Eye (tissue), 1 donor: Measurements from ENCODE around the gene OBP2B.
"Not testable (repeated sequence)": the region's sequence is repeated elsewhere in the genome, so short reads cannot be mapped to it uniquely, and the experiment has no call there.

Source experiments
- DNase-seq: peaks from one replicate; pipeline ENCODE4 v3.0.0-alpha.2; 2015

Gene OBP2B

DNA sequence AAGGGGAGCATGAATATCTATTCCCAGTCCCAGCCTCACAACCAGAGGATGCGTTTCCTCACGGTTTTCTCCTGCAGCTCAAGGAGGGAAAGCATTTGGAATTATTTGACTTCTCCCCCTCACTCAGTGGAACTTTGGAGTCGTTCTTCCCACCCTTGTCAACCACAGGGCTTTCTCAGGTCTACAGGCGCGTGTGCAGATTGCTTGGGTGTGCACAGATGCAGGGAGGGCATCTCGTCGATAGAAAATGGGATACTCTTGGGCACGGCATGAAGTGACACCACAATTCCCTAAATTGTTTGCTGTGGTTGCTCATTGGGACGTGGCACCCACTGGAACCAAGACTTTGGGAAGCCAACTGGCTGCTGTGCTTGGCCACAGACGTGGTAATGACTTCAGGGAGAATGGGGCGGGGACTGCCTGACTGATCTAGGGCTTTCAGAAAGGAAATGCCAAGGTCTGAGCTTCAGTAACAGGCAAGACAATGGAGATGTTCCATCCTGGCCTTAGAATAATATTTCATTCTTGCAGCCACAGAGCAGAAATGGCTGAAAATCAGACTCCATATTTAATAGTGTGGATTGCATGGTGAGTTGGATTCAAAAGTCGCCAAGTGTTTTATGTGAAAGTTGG, 12.2 kb upstream of the OBP2B start:
- no peak for DNase-seq

DNA sequence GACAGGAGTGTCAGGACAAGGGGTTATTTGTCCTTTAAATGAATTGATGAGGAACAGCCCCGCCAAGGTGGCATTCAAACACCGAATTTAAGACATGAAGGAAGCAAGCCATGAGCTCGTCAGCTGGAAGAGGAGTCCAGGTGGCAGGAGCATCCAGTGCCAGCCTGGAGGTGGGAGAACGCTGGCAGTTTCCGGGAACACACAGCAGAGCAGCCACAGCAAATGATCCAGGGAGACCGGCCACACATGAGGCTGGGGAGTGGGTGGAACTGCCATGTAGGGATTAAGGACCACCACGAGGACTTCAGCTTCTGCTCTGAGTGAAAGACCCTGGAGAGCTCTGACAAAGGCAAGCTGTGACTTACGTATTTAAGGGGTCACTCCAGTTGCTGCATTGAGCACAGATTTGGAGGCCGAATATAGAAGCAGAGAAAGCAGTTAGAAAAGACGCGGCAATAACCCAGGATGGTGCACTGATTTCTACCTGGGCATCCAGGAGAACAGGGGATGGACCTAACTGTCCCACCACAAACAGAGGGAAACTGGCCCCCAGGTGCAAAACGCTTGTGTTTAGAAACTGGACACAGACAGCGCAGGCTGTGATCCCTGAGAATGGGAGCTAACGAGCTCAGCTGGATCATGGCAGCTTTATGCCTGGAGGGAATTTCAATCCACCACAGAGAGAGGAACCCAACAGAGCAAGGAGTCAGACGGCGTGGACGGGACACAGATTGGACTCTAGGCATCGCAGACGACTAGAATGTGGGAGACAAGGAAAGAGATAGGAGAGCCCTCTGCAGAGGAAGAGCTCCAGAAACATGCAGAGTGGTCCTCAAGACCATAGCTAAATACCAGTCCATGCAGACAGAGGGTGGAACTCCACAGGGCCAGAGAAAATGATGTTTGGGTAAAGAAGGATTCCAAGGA, 9.3 kb upstream of the OBP2B start:
- not testable (repeated sequence) for DNase-seq

DNA sequence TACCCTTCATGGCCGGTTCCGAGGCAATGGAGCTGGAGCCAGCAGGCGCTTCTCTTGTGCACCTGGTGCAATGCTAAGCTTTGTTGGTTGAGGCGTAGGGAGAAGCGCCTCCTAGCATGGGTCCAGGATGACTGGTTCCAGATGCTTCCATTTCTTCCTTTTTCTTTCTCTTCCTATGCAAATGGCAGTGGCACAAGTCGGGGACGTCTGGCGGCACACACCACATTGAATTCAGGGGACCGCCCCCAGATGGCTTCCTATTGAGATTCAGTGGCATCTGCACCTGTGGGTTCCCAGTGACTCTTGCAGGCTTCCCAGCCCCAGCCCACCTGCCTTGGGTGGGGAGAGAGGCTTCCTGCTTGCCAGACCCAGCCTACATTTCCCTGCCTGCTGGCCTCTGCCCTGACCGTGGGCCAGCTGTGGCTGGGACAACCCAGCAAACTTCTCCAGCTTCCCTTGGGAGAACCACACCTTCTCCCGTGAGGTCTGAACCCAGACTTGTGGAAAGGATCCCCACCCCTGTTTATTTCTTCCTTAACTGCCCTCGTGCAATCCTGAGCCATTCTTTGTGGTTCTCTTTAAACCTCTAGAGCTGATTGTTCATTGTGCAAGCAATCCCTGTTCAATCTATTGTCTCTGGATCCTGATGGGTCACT, 8.4 kb upstream of the OBP2B start:
- DNase-seq: not testable (repeated sequence)

DNA sequence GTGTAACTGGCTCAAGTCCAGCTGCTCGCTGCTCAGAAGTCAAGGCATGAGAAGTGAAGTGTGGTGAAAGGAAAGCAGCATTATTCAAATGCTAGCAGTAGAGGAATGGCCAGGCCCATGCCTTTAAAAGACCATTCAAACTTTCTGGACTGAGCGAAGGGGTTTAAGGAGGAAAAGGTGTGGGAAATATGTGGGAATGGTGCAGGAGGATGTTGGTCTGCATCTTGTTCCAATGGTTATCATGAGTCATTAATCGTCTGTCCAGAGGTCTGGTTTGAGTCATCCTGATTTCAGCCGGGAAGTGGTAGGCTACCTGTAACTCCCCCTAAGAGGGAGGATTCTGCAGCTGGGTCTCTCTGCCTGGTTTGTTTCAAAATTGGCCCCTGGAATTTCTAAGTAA, 5.2 kb upstream of the OBP2B start:
- DNase-seq: not testable (repeated sequence)

DNA sequence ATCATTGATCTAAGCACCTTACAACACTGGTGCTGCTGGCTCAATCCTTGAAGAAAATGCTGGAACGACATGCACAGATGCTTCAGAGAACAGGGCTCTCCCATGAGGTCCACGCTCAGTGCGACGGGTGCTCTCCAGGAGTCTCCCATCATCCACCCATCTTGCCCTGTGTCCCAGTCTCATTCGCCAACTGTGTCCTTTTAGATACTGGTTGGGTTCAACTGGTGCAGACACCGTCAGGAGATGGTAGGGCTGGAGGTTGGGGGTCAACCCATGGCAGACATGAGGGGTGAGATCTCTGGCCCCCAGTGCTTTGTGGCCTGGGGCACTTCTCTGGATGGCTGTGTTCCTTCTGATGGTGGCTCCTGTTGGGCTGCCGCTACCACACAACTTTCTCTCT, 1.6 kb upstream of the OBP2B start:
- no peak for DNase-seq

DNA sequence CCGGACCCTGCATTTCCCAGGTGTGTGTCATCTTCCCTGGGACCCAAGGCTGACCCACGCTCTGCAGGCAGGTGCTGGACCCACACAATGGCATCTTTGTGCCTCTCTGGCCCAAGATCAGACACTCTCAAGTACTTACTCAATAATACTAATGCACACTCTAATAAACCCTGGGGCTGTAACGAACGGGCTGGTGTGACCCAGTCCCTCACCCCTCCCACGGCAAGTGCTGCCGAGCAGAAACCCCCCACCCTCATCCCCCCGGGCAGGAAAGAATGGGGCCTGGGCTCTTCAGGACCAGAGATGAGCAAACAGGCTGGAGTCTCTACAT, 1.1 kb upstream of the OBP2B start:
- no peak for DNase-seq

DNA sequence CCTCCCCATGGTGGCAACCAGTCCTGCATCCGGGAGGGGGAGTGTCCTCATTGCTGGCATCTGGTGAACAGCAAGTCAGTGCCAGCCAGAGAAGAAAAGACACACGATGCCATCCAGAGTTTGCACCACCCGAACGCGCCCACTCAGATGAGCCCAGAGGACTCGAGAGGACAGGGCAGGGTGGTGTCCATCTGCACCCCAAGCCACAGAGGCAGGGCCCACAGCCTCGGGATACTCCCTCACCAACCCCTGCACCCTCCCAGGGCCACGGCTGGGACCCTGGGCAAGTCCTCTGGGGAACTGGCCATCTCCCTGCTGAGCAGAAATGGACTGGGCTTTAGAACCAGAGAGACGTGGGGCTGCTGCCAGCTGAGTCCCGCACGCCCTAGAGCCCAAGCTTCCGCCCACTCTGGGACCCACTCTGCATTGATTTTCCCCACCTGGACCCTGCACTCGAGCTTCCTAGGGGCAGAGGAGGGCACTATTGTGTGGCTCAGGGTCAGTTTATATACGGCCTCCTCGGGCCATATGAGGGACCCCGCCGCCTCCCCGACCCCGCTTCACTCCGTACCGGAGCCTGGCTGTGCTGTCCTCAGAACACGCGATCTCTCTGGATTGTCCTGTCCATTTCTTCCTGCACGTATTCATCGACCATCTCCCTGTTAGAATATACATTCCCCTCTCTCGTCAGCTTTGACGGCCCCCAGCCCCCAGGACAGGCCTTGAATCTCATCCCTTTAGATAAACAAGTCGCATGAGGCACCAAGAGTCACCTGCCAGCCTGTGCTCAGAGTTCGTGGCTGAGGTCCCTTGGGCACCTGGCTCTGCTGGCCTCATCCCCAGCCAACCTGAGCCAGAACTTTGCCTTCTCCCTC, 514 bp upstream of the OBP2B start:
- not testable (repeated sequence) for DNase-seq

DNA sequence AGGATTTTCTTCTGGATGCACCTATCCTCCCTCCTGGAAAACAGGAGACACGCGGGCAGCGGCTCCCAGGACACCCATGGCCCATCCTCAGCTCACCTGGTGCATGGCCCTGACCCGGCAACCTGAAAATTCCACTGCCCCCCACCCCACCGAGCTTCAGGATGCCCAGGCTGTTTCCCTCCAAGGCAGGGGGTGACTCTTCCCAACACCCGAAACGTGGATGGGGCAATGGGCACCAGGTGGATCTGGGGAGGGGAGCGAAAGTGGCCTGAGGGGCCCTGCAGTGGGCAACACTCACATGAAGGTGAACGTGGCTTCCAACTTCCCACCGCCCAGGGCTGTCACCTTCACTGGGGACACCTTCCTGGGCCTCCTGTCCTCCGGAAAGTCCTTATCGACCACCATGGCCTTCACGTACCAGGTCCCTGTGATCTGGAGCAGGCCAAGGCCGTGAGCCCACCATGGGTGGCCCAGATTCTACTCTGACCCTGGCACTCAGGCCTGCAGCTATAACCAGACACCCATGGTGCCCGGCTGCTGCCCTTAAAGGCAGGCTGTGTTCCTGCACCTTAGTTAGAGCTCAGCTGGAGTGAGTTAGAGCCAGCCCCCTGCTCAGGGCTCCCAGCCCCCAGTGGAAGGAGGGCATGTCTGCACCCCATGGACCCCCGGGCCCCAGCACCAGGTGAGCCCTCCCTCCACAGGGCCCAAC, 725 bp downstream of the OBP2B start:
- not testable (repeated sequence) for DNase-seq

DNA sequence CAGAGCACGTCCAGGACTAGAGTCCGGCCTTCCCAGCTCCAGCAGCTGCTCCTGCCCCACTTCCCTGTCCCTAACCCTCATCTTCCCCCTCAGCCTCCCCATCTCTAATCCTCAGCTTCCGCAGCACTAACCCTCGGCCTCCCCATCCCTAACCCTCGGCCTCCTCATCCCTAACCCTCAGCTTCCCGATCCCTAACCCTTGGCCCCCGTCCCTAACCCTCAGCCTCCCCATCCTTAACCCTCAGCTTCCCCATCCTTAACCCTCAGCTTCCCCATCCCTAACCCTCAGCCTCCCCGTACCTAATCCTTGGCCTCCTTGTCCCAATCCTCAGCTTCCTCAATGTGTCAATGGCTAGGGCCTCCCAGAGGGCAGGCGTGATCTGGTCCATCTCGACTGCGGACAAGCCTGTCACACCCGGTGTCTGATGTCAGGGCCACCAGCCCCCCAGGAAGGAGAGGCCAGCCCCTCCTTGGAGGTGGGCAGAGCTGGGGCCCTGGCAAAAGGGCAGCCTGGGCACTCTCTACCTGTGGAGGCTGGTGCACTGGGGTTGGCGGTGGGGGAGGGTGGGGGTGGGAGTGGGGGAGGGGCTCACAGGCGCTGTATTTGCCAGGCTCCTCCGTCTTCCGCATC, 1.4 kb downstream of the OBP2B start:
- DNase-seq: no peak

DNA sequence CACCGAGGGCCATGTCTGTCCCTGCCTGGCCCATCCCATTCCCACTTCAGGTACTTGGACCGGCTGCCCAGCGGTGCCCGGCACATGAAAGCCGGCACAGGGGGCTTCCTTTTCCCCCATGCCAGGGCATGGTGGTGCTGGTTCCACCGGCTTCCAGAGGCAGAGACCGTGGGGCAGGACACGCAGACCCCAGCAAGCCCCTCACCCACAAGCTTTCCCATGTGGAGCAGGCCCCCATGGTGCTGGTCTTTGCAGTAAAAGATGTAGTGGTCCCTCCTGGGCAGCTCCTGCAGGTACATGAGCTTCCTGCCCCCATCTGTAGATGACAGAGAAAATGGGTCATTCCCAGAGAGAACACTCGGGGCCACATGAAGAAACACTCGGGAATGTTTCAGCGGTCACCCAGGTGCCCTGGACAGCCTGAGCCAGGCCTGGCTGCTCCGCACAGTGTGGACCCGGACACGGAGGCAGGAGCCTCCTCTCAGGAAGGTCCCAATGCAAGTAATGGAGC, 2.0 kb downstream of the OBP2B start:
- no peak for DNase-seq

DNA sequence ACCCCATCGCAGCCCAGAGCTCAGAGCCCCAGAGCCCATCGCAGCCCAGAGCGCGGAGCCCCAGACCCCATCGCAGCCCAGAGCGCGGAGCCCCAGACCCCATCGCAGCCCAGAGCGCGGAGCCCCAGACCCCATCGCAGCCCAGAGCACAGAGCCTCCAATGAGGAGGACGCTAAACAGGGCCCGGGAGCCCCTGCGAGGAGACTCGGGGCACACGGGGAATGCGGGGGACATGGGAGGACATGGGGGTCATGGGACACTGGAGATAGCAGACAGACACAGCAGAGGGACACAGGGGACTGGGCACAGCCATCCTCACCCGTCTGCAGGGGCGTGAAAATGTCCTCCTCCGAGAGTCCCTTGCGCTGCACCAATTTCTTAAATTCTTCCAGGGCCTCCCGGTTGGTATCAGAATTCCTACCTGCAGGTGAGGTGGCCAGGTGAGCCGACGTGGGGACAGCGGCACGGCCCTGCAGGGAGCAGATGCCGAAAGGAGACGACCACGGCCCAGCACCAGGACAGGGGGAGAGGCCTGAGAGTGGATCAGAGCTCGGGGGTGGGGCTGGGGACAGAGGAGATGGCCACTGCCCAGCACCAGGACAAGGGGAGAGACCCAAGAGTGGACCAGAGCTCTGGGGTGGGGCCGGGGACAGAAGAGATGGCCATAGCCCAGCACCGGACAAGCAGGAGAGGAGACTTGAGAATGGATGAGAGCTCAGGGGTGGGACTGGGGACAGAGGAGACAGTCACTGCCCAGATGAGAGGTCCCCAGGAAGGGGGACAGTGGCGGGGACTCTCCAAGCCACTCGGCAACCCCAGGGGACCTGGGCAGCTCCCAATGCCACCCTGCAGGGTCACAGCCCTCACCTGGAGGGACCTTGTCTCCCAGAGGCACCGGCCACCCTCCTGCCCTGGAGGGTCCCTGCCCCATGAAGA, 2.8 kb downstream of the OBP2B start:
- no peak for DNase-seq

DNA sequence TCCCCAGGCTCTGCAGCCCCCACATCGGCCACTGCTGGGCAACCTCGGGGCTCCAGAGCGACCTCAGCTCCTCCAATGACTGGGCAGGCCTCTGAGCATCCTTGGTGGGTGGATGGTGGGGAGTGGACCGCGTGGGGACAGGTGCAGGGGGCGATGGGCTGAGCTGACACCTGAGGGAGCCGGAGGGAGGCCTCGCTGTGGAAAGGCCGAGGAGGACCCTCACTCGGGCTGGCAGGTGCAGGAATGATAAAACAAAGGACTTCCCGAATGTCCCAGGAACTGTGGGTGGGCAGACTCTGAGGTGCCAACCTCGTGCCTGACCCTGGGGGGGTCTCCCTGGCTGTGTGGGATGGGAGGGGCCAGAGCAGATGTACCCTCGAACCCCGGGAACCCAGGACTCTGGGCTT, 3.6 kb downstream of the OBP2B start:
- not testable (repeated sequence) for DNase-seq

DNA sequence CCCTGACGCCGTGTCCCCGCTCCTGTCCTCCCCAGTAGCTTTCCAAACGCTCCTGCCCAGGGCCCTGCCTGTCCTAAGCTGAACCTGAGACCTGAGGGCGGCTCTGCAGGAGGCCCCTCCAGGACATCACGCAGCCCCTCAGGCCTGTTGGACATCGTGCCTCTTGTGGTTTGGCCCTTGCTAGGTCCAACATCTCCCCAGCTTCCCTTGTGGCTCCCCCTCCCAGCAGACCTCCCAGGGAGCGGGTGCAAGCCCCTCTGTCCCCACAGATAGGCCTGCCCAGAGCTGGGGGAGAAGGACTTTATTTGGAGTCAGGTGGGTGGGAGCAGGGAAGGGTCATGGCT, 4.1 kb downstream of the OBP2B start:
- no peak for DNase-seq

DNA sequence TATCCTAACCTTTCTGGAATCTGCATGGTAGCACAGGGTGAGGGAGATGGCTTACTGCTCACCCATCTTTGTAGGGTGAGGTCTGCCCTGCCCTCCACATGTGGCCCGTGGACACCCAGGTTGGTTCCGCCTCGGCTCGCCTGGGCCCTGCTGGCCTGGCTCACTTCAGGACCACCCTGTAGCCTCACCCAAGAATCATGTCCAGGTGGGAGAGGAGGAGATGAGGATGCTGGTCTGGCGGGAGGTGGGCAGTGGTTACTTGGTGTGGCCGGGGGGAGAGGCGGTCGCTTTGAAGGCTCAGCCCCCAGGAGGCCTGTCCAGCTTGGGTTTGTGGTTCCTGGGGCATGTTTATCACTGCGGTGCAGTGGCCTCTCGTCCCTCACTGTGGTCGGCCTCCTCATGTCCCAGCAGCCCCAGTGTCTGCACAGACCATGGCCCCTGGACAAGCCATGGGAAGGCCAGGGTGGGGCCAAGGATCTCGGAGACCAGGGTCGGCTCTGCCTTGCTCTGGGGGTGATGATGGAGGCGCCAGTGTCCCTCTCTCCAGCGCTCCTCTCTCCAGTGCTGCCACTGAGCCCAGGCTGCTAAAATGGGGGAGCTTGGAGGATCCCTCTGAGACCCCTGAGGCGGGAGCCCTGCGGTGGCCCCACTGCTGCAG, 4.6 kb downstream of the OBP2B start:
- DNase-seq: no peak

DNA sequence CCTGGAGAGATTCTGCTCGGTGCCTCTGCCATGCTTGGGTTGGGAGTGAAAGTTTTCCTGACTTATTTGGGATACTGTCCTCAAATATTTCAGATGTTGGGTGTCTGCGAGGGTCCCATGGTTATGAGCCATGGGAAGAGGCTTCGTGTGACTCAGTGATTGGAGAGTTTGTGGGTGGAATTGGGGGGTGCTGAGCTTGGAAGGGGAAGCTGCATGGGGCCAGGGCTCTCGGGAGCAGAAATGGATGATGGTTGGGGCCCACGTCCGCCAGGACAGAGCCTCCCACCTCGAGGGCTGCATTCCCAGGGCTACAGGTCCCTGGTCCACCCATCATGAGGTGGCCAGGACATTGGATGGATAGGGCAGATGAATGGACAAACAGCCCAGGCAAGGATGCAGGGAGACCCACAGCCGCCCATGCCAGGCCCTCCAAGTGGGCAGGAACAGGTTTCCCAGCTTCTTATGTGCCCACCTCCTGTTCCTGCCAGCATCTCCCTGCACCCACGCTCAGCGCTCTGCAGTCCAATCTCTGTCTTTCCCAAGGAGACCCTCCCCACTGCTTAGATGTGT, 5.5 kb downstream of the OBP2B start:
- DNase-seq: no peak

DNA sequence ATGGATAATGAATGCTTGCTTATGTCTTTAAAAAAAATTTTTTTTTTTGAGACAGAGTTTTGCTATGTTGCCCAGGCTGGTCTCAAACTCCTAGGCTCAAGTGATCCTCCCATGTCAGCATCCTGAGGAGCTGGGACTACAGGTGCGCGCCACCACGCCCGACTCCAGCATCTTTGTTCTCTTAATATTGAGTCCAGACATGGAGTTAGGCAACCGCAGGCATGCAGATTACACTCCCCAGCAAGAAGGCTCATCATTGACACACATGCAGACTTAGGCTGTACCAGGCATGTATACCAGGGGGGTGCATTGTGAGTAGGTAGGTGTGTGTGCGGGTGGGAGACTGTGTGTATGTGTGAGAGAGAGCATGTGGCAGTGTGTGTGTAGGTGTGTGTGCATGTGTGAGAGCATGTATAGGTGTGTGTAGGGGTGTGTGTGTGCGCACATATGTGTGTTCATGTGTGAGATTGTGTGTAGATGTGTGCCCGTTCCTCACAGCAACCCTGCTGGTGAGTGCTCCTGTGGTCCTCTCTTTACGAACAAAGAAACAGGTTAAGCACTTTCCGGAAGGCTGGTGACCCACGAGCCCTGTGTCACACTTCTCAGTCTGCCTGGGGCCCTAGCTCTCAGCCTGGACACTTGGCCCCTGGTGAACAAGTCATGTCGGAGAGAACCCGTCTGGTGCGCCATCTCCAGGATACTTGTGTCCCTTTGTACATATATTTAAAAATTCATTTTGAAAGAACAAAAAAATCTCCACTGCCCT, 6.2 kb downstream of the OBP2B start:
- no peak for DNase-seq

DNA sequence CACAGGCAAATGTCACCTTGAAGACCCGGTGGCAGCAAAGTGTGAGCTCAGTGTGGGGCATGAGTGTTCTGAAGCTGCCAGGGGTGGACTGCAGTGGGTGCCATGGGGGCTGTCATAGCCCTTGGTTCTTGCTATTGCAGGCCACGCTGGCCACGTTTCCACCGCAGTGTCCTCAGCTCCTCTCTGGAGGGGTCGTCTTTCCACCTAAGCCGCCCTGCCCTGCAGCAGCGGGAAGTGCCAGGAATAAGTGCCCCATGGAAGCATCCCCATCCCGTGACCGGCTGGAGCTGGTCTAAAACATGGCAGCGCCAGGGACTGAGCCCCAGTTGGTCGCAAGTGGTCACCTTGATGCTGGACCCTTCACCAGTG, 6.9 kb downstream of the OBP2B start:
- no peak for DNase-seq

DNA sequence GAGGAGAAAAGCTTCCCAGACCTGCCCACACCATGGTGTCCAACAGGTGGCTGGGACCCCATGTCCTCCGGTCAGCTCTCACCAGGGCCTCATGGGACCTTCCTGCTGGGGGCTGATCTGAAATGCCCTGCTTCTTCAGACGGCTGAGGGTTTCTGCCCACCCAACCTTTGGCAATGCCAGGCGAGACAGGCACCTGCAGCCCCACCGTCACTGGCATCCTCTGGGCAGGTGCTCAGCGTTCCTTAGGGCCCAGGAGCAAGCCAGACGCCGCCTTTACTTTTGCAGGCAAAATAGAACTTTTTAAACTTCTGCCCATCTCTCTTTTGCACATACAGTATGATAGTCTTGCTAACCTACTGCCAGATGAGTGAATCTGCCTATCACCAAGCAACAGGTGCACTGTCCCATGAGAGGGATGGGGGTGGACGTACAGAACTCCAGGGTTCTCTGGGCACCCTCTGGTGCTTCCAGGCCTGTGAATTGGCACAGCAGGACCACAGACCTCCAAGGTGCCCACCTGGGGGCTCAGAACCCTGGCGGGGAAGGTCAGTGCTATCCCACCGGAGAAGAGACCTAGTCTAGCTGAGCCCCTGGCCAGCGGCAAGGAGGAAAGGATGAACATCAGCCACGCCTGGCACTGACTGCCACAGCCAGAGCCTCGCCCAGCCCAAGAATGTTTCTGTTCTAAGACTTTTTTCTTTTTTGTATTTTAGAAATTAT, 7.5 kb downstream of the OBP2B start:
- no peak for DNase-seq
